HL-60 (cell line): ENCODE measurements around the gene TMEM252.

Source experiments
- DNase-seq, 2 experiments: peaks; one replicate each; pipeline ENCODE4 v3.0.0-alpha.2; 2010 to 2020; ENCODE audit warnings: low read depth in 1 of 2, low spot score in 1 of 2
- H3K27ac ChIP-seq: fragments of 250-450 bp; sonication (Bioruptor Pico); replicated peaks from 2 replicates; pipeline ENCODE4 v1.5.1; 2020; ENCODE audit warnings: mild to moderate bottlenecking, moderate library complexity
- H3K27me3 ChIP-seq: fragments of 250-450 bp; sonication (Bioruptor Pico); 2 replicates; pipeline ENCODE4 v1.5.1; 2021; ENCODE audit warnings: mild to moderate bottlenecking, moderate library complexity; ENCODE audit not compliant: insufficient read depth, poor library complexity, severe bottlenecking
- H3K4me3 ChIP-seq: replicated peaks from 2 replicates; pipeline ENCODE4 v1.5.1; 2011; ENCODE audit warnings: mild to moderate bottlenecking, control low read depth, low read length; ENCODE audit not compliant: insufficient read depth
- GABPA ChIP-seq: IDR thresholded peaks from 2 replicates; pipeline ENCODE4 v1.6.1; 2012; ENCODE audit warnings: low read depth
- POLR2AphosphoS5 ChIP-seq: IDR thresholded peaks from 2 replicates; pipeline ENCODE4 v1.6.1; 2012; ENCODE audit warnings: low read depth
- SPI1 ChIP-seq: IDR thresholded peaks from 2 replicates; pipeline ENCODE4 v1.6.1; 2012; ENCODE audit warnings: low read depth, mild to moderate bottlenecking, borderline replicate concordance
- TF ChIP-seq, protein P1 (sequence below): IDR thresholded peaks from one replicate; pipeline ENCODE4 v1.5.1; 2011; ENCODE audit warnings: low read length, control low read depth, inconsistent platforms; ENCODE audit not compliant: insufficient read depth
- TF ChIP-seq, protein P2 (sequence below): IDR thresholded peaks from 2 replicates; pipeline ENCODE4 v1.6.1; 2012; ENCODE audit warnings: low read depth; ENCODE audit not compliant: insufficient replicate concordance

Gene TMEM252

DNA sequence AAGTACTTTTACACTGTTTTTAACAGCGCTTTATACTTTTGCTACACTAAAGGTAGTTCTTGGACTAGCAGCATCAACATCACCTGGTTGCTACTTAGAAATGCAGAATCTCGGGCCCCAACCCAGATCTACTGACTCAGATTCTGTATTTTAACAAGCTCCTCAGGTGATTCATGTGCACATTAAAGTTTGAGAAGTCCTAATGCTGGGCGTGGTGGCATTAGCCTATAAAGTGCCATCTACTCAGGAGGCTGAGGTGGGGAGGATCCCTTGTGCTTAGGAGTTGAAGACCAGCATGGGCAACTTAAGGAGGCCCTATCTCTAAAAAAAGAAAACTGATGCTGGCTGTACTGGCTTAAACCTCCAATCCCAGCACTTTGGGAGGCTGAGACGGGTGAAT lies 26.7 kb downstream of the TMEM252 start:
- DNase-seq = no peak
- Histone ChIP-seq H3K27me3 (no peaks in the 10 kb centered on the region), H3K27ac (no peak overlapping the region), H3K4me3 (no peak overlapping the region)
- TF ChIP-seq POLR2AphosphoS5 (no peak), GABPA (no peak), SPI1 (no peak)
- TF ChIP-seq, protein P1, sequence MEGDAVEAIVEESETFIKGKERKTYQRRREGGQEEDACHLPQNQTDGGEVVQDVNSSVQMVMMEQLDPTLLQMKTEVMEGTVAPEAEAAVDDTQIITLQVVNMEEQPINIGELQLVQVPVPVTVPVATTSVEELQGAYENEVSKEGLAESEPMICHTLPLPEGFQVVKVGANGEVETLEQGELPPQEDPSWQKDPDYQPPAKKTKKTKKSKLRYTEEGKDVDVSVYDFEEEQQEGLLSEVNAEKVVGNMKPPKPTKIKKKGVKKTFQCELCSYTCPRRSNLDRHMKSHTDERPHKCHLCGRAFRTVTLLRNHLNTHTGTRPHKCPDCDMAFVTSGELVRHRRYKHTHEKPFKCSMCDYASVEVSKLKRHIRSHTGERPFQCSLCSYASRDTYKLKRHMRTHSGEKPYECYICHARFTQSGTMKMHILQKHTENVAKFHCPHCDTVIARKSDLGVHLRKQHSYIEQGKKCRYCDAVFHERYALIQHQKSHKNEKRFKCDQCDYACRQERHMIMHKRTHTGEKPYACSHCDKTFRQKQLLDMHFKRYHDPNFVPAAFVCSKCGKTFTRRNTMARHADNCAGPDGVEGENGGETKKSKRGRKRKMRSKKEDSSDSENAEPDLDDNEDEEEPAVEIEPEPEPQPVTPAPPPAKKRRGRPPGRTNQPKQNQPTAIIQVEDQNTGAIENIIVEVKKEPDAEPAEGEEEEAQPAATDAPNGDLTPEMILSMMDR = no peak
- TF ChIP-seq, protein P2, sequence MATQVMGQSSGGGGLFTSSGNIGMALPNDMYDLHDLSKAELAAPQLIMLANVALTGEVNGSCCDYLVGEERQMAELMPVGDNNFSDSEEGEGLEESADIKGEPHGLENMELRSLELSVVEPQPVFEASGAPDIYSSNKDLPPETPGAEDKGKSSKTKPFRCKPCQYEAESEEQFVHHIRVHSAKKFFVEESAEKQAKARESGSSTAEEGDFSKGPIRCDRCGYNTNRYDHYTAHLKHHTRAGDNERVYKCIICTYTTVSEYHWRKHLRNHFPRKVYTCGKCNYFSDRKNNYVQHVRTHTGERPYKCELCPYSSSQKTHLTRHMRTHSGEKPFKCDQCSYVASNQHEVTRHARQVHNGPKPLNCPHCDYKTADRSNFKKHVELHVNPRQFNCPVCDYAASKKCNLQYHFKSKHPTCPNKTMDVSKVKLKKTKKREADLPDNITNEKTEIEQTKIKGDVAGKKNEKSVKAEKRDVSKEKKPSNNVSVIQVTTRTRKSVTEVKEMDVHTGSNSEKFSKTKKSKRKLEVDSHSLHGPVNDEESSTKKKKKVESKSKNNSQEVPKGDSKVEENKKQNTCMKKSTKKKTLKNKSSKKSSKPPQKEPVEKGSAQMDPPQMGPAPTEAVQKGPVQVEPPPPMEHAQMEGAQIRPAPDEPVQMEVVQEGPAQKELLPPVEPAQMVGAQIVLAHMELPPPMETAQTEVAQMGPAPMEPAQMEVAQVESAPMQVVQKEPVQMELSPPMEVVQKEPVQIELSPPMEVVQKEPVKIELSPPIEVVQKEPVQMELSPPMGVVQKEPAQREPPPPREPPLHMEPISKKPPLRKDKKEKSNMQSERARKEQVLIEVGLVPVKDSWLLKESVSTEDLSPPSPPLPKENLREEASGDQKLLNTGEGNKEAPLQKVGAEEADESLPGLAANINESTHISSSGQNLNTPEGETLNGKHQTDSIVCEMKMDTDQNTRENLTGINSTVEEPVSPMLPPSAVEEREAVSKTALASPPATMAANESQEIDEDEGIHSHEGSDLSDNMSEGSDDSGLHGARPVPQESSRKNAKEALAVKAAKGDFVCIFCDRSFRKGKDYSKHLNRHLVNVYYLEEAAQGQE = no peak

- H3K4me3 ChIP-seq = no peak overlapping the region
- H3K27me3 ChIP-seq = no peaks in the 10 kb centered on the region
- H3K27ac ChIP-seq = no peak overlapping the region
- no peak for DNase-seq
- TF ChIP-seq SPI1 (no peak), GABPA (no peak), POLR2AphosphoS5 (no peak)
- TF ChIP-seq, protein P1 = no peak
- TF ChIP-seq, protein P2 = no peak
Measured at GRCh38 chr9:68513385-68513784, 27.3 kb downstream of the TMEM252 start.

DNA sequence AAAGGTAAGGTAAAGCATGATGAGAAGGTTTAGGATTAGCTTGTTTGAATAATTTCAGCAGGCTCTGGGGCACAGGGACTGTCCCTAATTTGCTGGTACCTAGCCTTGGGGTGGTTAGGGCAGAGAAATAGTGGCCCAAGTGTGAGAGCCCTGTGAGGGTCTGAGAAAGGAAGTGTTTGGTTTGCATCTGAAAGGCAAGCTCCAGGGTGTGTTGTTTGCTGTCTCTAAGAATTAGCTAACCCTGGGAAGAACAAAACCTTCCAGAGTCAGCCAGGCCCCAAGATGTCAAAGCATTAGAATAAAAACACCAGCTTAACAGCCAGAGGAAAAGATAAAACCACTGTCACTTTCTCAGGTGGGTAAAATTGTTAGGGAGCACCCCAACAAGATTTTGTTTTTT lies 31.0 kb downstream of the TMEM252 start:
- no peaks in the 10 kb centered on the region for H3K27me3 ChIP-seq
- no peak overlapping the region for H3K27ac ChIP-seq
- no peak for TF ChIP-seq SPI1
- TF ChIP-seq, protein P2 = no peak
- no peak for DNase-seq
- H3K4me3 ChIP-seq = no peak overlapping the region

- H3K27me3 ChIP-seq = no peaks in the 10 kb centered on the region
- no peak for DNase-seq
- TF ChIP-seq GABPA (no peak), POLR2AphosphoS5 (no peak), SPI1 (no peak)
- TF ChIP-seq, protein P1 = no peak
- TF ChIP-seq, protein P2 = no peak
Measured at GRCh38 chr9:68508547-68508946, 32.1 kb downstream of the TMEM252 start.

More at GRCh38 chr9:68508547-68508946, 32.1 kb downstream of the TMEM252 start:
- Histone ChIP-seq H3K27ac (no peak overlapping the region), H3K4me3 (no peak overlapping the region)
